Kidney (tissue), 14 donors: ENCODE data around the gene POLR1C. TPM values are rescaled to one million over a fixed set of nuclear protein-coding genes. Genes with fewer than 3 reads are reported as not detected.
A peak's percentile ranks its signal among the peaks of the same experiment; 100 is the strongest.

ENCODE experiments used
- DNase-seq, 5 donors: peaks; one replicate each; pipeline ENCODE4 v3.0.0-alpha.2; 2013 to 2020
- FAIRE-seq: peaks from 2 replicates; lab custom pipeline; 2012; peaks lifted over from hg19 to GRCh38; lab: Jason Lieb, UNC
- H3K27ac ChIP-seq, 2 donors: one replicate each; pipeline ENCODE4 v1.7.0; 2013; ENCODE audit warnings: low read depth in 2 of 2, low read length in 2 of 2, inconsistent platforms in 1 of 2
- H3K27me3 ChIP-seq: one replicate; pipeline ENCODE4 v1.7.1; 2013; ENCODE audit warnings: low read length, inconsistent platforms; ENCODE audit not compliant: control insufficient read depth, insufficient read depth
- H3K36me3 ChIP-seq, 3 donors: one replicate each; pipeline versions ENCODE4 v1.7.0 to v1.7.1; 2013; ENCODE audit warnings: low read length in 3 of 3, control low read depth in 1 of 3, inconsistent platforms in 1 of 3; ENCODE audit not compliant: insufficient read depth in 3 of 3, control insufficient read depth in 2 of 3
- H3K4me1 ChIP-seq, 3 donors: one replicate each; pipeline versions ENCODE4 v1.7.0 to v1.7.1; 2013; ENCODE audit warnings: low read length in 3 of 3, inconsistent platforms in 1 of 3, low read depth in 1 of 3; ENCODE audit not compliant: control insufficient read depth in 2 of 3, insufficient read depth in 2 of 3
- H3K4me3 ChIP-seq, 3 donors: one replicate each; pipeline versions ENCODE4 v1.7.0 to v1.8.1; 2013; ENCODE audit warnings: low read length in 3 of 3, control low read depth in 1 of 3, inconsistent platforms in 1 of 3
- H3K9ac ChIP-seq, 3 donors: one replicate each; pipeline versions ENCODE4 v1.7.0 to v1.7.1; 2013; ENCODE audit warnings: low read length in 3 of 3, control low read depth in 1 of 3, inconsistent platforms in 1 of 3
- H3K9me3 ChIP-seq, 3 donors: one replicate each; pipeline versions ENCODE4 v1.7.0 to v1.7.1; 2013; ENCODE audit warnings: low read length in 3 of 3, control low read depth in 1 of 3, inconsistent platforms in 1 of 3; ENCODE audit not compliant: control insufficient read depth in 2 of 3, insufficient read depth in 1 of 3
- intact Hi-C: fragments of 100-400 bp; cut with DNase I; formaldehyde crosslinking; loops from one replicate; pipeline ENCODE4 v1.11.1; 2022
- polyA plus RNA-seq: library from polyadenylated mRNA; stranded (reverse); fragments of 350-450 nt; fragmentation: Illumina TruSeq; extraction: RNeasy Lipid Tissue Mini Kit (QIAGEN cat#74804); gene quantifications from one replicate; pipeline ENCODE4 v1.2.3, GENCODE V29; 2014; ENCODE audit warnings: low read depth, low replicate concordance; ENCODE audit not compliant: insufficient read depth
- total RNA-seq: library from RNA; stranded (reverse); fragmentation: NEBNext Ultra II Directional; extraction: Animal tissue kit (Norgen Biotek cat#: 25700); gene quantifications from one replicate; pipeline ENCODE4 v1.2.1, GENCODE V29; 2021
- TF ChIP-seq, protein P1 (sequence below): IDR thresholded peaks from 3 replicates; pipeline ENCODE4 v1.5.1; 2012; ENCODE audit warnings: mild to moderate bottlenecking, moderate library complexity, borderline replicate concordance; ENCODE audit not compliant: insufficient read depth; ENCODE audit errors: extremely low read depth
- donor health status: control.
- donor health status: control.
- donor health status: control.
- donor health status: control.
- donor health status: control.
- donor health status: DM: yes; HTN: yes; CAD: no.
- donor health status: Normal renal cell carcinoma (clear cell type).

POLR1C gene
- total and polyA plus RNA-seq, 2 donors from 2014 or later, result 27.5 to 41.3 TPM

GRCh38 chr6:43476746-43477145 lies 40.1 kb upstream of the POLR1C start:
- TF ChIP-seq, protein P1, sequence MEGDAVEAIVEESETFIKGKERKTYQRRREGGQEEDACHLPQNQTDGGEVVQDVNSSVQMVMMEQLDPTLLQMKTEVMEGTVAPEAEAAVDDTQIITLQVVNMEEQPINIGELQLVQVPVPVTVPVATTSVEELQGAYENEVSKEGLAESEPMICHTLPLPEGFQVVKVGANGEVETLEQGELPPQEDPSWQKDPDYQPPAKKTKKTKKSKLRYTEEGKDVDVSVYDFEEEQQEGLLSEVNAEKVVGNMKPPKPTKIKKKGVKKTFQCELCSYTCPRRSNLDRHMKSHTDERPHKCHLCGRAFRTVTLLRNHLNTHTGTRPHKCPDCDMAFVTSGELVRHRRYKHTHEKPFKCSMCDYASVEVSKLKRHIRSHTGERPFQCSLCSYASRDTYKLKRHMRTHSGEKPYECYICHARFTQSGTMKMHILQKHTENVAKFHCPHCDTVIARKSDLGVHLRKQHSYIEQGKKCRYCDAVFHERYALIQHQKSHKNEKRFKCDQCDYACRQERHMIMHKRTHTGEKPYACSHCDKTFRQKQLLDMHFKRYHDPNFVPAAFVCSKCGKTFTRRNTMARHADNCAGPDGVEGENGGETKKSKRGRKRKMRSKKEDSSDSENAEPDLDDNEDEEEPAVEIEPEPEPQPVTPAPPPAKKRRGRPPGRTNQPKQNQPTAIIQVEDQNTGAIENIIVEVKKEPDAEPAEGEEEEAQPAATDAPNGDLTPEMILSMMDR, result no peak
- Histone ChIP-seq H3K9me3 (no peaks in the 10 kb centered on the region), H3K27ac (no peak overlapping the region), H3K4me1 (peaks cover 4 to 11% (median 6%) of the 10 kb centered on the region in 3 donors), H3K4me3 (peak overlapping the region; percentile 59 to 78 (median 68)), H3K27me3 (no peaks in the 10 kb centered on the region), H3K36me3 (no peaks in the 10 kb centered on the region), H3K9ac (peak overlapping the region; percentile 21 to 92 (median 35))
- no peak for FAIRE-seq
- intact Hi-C loops, result no loop called here
- DNase-seq, result no peak

GRCh38 chr6:43477235-43478007 lies 39.5 kb upstream of the POLR1C start, which contains the start of gene TJAP1:
TSS of gene TJAP1 (plus strand) at chr6:43477570. CDS start at chr6:43499002, 21,432 bp downstream.
- peak; percentile 96 to 97 (median 97) for DNase-seq
- Histone ChIP-seq H3K36me3 (peaks cover 0 to under 1% (median 0%) of the 10 kb centered on the region in 3 donors), H3K27ac (peak within 1 kb of the TSS in 1 of 2 donors; percentile 65), H3K27me3 (no peaks in the 10 kb centered on the region), H3K4me3 (peak within 1 kb of the TSS; percentile 59 to 81 (median 78)), H3K9me3 (no peaks in the 10 kb centered on the region), H3K9ac (peak within 1 kb of the TSS; percentile 35 to 92 (median 83)), H3K4me1 (peaks cover 4 to 11% (median 6%) of the 10 kb centered on the region in 3 donors)
- no peak for FAIRE-seq
- TF ChIP-seq, protein P1, result no peak
- intact Hi-C loops, result no loop called here

DNA sequence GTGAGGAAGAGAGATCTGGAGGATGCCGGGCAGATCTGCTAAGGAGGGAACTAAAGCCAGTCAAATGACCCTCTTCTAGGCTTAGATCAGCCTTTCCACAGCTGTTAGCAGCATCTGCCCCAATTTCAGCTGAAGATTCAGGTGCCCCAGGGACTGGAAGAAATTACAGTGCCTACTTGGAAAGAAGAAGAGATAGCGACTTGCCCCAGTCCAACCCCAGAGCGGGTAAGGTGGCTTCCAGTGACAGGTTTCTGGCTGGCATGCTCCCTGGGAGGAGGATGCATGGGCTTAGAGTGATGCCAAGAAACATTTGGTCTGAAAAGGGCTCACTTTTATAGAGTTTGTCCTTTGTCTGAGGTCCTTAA lies 38.9 kb upstream of the POLR1C start:
- no peaks in the 10 kb centered on the region for H3K27me3 ChIP-seq
- no peak overlapping the region for H3K27ac ChIP-seq
- intact Hi-C loops, result no loop called here
- TF ChIP-seq, protein P1, result no peak
- FAIRE-seq, result no peak
- peak overlapping the region; percentile 20 to 92 (median 83) for H3K9ac ChIP-seq
- peak overlapping the region; percentile 59 to 81 (median 78) for H3K4me3 ChIP-seq
- H3K9me3 ChIP-seq, result no peaks in the 10 kb centered on the region
- H3K4me1 ChIP-seq, result peaks cover 4 to 11% (median 6%) of the 10 kb centered on the region in 3 donors
- H3K36me3 ChIP-seq, result peaks cover 0 to 2% (median 0%) of the 10 kb centered on the region in 3 donors
- no peak for DNase-seq
